Measurements from ENCODE around the gene IL12RB1. TPM values are rescaled to one million over a fixed set of nuclear protein-coding genes. Genes with fewer than 3 reads are reported as not detected.

Gene IL12RB1
- total and polyA plus RNA-seq, 2 of the 13 experiments (the other 11 are each of a cell fraction or from before 2014, with no cell fraction given) = 0.03 to 0.04 TPM

GRCh38 chr19:18114483-18114882 lies 27.7 kb upstream of the IL12RB1 start:
- no peaks in the 10 kb centered on the region for H3K27me3 ChIP-seq (ENCODE audit: control insufficient read depth in 1 of 2, insufficient read depth in 2 of 2, low read length in 2 of 2)
- no TSS peak for BruUV-seq (replicated peaks)
- intact Hi-C loops (cut with micrococcal nuclease; ENCODE audit: unreplicated experiment) (no loop called here), in situ Hi-C loops (cut with HindIII; ENCODE audit: extremely low pct_ligation_motif_present, low pct_unique_long_range_greater_than_20kb) (loop anchor here (5.0 kb wide), 1 partner anchor 38 kb away; the partner anchor contains the start of gene PIK3R2)
- FAIRE-seq (no peak), ATAC-seq (no peak), DNase-seq (ENCODE audit: low spot score) (no peak)
- no peak overlapping the region for H3K27ac ChIP-seq (ENCODE audit: extremely low read length, insufficient read depth, low read length)
- POLR2A ChIA-PET = no interaction called here
- peaks cover 14% of the 10 kb centered on the region for H3K79me2 ChIP-seq (ENCODE audit: insufficient read depth, low read length)
- no peak overlapping the region for H3K4me3 ChIP-seq (replicated peaks in 1 of 3; ENCODE audit: insufficient read depth in 1 of 3, low read depth in 2 of 3, low read length in 3 of 3)
- WGBS (ENCODE audit: low lambda C conversion rate) = 93% methylated on average over 4 of the region's 4 CpGs
- TF ChIP-seq ZC3H4 (CRISPR knock-in tag; IDR thresholded peaks at IDR 0.05; ENCODE audit: borderline replicate concordance) (no peak), KMT2B (CRISPR knock-in tag; IDR thresholded peaks at IDR 0.05) (no peak), FOXK1 (CRISPR knock-in tag; IDR thresholded peaks at IDR 0.05; ENCODE audit: borderline replicate concordance, low read depth) (no peak), NR2F2 (IDR thresholded peaks at IDR 0.05; ENCODE audit: borderline replicate concordance, low read depth) (no peak)
- CTCF ChIA-PET (ENCODE audit: low intra/inter-chr PET ratio, low total read pairs) = interaction anchor here (2.3 kb wide), 1 partner anchor 53 kb away, joined by 25 read pairs; no protein-coding TSS in a partner anchor
- no peak overlapping the region for H3K9ac ChIP-seq (ENCODE audit: insufficient read depth, low read depth, low read length)
- H3K4me2 ChIP-seq (ENCODE audit: low read depth, low read length) = no peak overlapping the region
- H3K9me3 ChIP-seq (ENCODE audit: low read length) = no peaks in the 10 kb centered on the region
- peaks cover 30% of the 10 kb centered on the region for H3K4me1 ChIP-seq (ENCODE audit: insufficient read depth, low read length)
- H3K36me3 ChIP-seq (replicated peaks in 1 of 2; ENCODE audit: control insufficient read depth in 1 of 2, insufficient read depth in 2 of 2, low read length in 2 of 2) = 0 out of 5 replicates have a peak, but pooled peaks cover 0 to 11% of the 10 kb centered on the region in 2 experiments
- no peaks in the 10 kb centered on the region for H4K20me1 ChIP-seq (ENCODE audit: insufficient read depth, low read length)
- no peak overlapping the region for H2AFZ ChIP-seq (ENCODE audit: low read length)

GRCh38 chr19:18113827-18114226 lies 27.1 kb upstream of the IL12RB1 start:
- Histone ChIP-seq H3K4me3 (replicated peaks in 1 of 3; ENCODE audit: insufficient read depth in 1 of 3, low read depth in 2 of 3, low read length in 3 of 3) (no peak overlapping the region), H3K9me3 (ENCODE audit: low read length) (no peaks in the 10 kb centered on the region), H3K36me3 (replicated peaks in 1 of 2; ENCODE audit: control insufficient read depth in 1 of 2, insufficient read depth in 2 of 2, low read length in 2 of 2) (0 out of 5 replicates have a peak, but pooled peaks cover 0 to 11% of the 10 kb centered on the region in 2 experiments), H3K27me3 (ENCODE audit: control insufficient read depth in 1 of 2, insufficient read depth in 2 of 2, low read length in 2 of 2) (no peaks in the 10 kb centered on the region), H3K27ac (ENCODE audit: extremely low read length, insufficient read depth, low read length) (no peak overlapping the region), H4K20me1 (ENCODE audit: insufficient read depth, low read length) (no peaks in the 10 kb centered on the region), H3K79me2 (ENCODE audit: insufficient read depth, low read length) (peaks cover 9% of the 10 kb centered on the region), H2AFZ (ENCODE audit: low read length) (no peak overlapping the region), H3K4me1 (ENCODE audit: insufficient read depth, low read length) (peaks cover 30% of the 10 kb centered on the region), H3K4me2 (ENCODE audit: low read depth, low read length) (no peak overlapping the region), H3K9ac (ENCODE audit: insufficient read depth, low read depth, low read length) (no peak overlapping the region)
- in situ Hi-C loops (cut with HindIII; ENCODE audit: extremely low pct_ligation_motif_present, low pct_unique_long_range_greater_than_20kb) (loop anchor here (5.0 kb wide), 1 partner anchor 38 kb away; the partner anchor contains the start of gene PIK3R2), intact Hi-C loops (cut with micrococcal nuclease; ENCODE audit: unreplicated experiment) (loop anchor here (1.0 kb wide), 3 partner anchors 40 to 137 kb away; no protein-coding TSS in a partner anchor)
- ATAC-seq = no peak
- no TSS peak for BruUV-seq (replicated peaks)
- ChIA-PET POLR2A (interaction anchor here (1.2 to 1.9 kb wide), 2 partner anchors 40 to 53 kb away, joined by 8 read pairs; no protein-coding TSS in a partner anchor), CTCF (ENCODE audit: low intra/inter-chr PET ratio, low total read pairs) (interaction anchor here (1.2 to 2.3 kb wide), 4 partner anchors 39 to 119 kb away, joined by 3 to 25 read pairs (median 8); partner anchors contain the start of gene PIK3R2)
- DNase-seq (ENCODE audit: low spot score) = no peak
- WGBS (ENCODE audit: low lambda C conversion rate) = 95% methylated on average over 5 of the region's 5 CpGs
- no peak for FAIRE-seq
- TF ChIP-seq ARNT2 (CRISPR knock-in tag; IDR thresholded peaks at IDR 0.05; ENCODE audit: low read depth) = no peak
- no peak for TF ChIP-seq ISL2 (CRISPR knock-in tag; IDR thresholded peaks at IDR 0.05)
- no peak for TF ChIP-seq ZFP1 (CRISPR knock-in tag; IDR thresholded peaks at IDR 0.05)
- no peak for TF ChIP-seq ATAD3A (CRISPR knock-in tag; IDR thresholded peaks at IDR 0.05)
- TF ChIP-seq ZFX (CRISPR knock-in tag; IDR thresholded peaks at IDR 0.05; ENCODE audit: low read depth) = no peak
- no peak for TF ChIP-seq RARA (CRISPR knock-in tag; IDR thresholded peaks at IDR 0.05)
- no peak for TF ChIP-seq ELF4 (CRISPR knock-in tag; IDR thresholded peaks at IDR 0.05; ENCODE audit: borderline replicate concordance)
- no peak for TF ChIP-seq ZNF230 (CRISPR knock-in tag; IDR thresholded peaks at IDR 0.05)
- TF ChIP-seq KAT2B (IDR thresholded peaks at IDR 0.05; ENCODE audit: borderline replicate concordance, low read depth, low read length) = no peak
- no peak for TF ChIP-seq UBTF (CRISPR knock-in tag; IDR thresholded peaks at IDR 0.05)
- TF ChIP-seq ZNF775 (CRISPR knock-in tag; IDR thresholded peaks at IDR 0.05; ENCODE audit: borderline replicate concordance) = no peak
- TF ChIP-seq ELK4 (CRISPR knock-in tag; IDR thresholded peaks at IDR 0.05; ENCODE audit: borderline replicate concordance) = no peak
